Loucy (cell line): ENCODE data around the gene ELL3.
A peak's percentile ranks its signal among the peaks of the same experiment; 100 is the strongest.

Experiments
- H2AFZ ChIP-seq: fragments of 200-600 bp; sonication (generic); 2 replicates; pipeline ENCODE4 v1.6.0; 2016; ENCODE audit warnings: antibody characterized with exemption, mild to moderate bottlenecking, low read length, moderate library complexity
- H3F3A ChIP-seq: fragments of 200-600 bp; 2 replicates; pipeline ENCODE4 v1.6.0; 2016; ENCODE audit warnings: antibody characterized with exemption, low read depth, mild to moderate bottlenecking
- H3K27me3 ChIP-seq: fragments of 200-600 bp; sonication (generic); 2 replicates; pipeline ENCODE4 v1.6.1; 2014; ENCODE audit warnings: low read length, mild to moderate bottlenecking; ENCODE audit not compliant: insufficient read depth, poor library complexity, severe bottlenecking
- H3K36me3 ChIP-seq: fragments of 200-600 bp; sonication (generic); 2 replicates; pipeline ENCODE4 v1.6.1; 2016; ENCODE audit warnings: low read length; ENCODE audit not compliant: insufficient read depth
- H3K4me1 ChIP-seq: fragments of 200-600 bp; sonication (generic); 2 replicates; pipeline ENCODE4 v1.5.1; 2014; ENCODE audit warnings: low read length, mild to moderate bottlenecking; ENCODE audit not compliant: insufficient read depth, poor library complexity, severe bottlenecking
- H3K4me2 ChIP-seq: fragments of 200-600 bp; sonication (generic); 2 replicates; pipeline ENCODE4 v1.6.0; 2014; ENCODE audit warnings: antibody characterized with exemption, low read length, low read depth, mild to moderate bottlenecking; ENCODE audit not compliant: poor library complexity, severe bottlenecking
- H3K4me3 ChIP-seq: fragments of 200-600 bp; sonication (generic); 2 replicates; pipeline ENCODE4 v1.5.1; 2014; ENCODE audit warnings: low read length, mild to moderate bottlenecking, mixed read lengths; ENCODE audit not compliant: poor library complexity, severe bottlenecking
- H3K79me2 ChIP-seq: fragments of 200-600 bp; sonication (generic); 2 replicates; pipeline ENCODE4 v1.6.1; 2014; ENCODE audit warnings: low read length; ENCODE audit not compliant: insufficient read depth
- H3K9ac ChIP-seq: fragments of 200-600 bp; sonication (generic); 2 replicates; pipeline ENCODE4 v1.6.0; 2014; ENCODE audit warnings: mild to moderate bottlenecking, low read depth, low read length, moderate library complexity; ENCODE audit not compliant: poor library complexity, severe bottlenecking
- H3K9me2 ChIP-seq: fragments of 200-600 bp; sonication (generic); replicated peaks from 2 replicates; pipeline ENCODE4 v1.6.1; 2016; ENCODE audit warnings: low read depth, low read length, mixed read lengths
- H3K9me3 ChIP-seq: fragments of 200-600 bp; sonication (generic); 2 replicates; pipeline ENCODE4 v1.6.1; 2014; ENCODE audit warnings: mild to moderate bottlenecking, antibody characterized with exemption, low read length, low read depth; ENCODE audit not compliant: insufficient read depth
- H4K20me1 ChIP-seq: fragments of 200-600 bp; sonication (generic); 2 replicates; pipeline ENCODE4 v1.6.0; 2014; ENCODE audit warnings: antibody characterized with exemption, low read length, mild to moderate bottlenecking; ENCODE audit not compliant: insufficient read depth, poor library complexity, severe bottlenecking
- CTCF ChIP-seq: fragments of 200-600 bp; sonication (generic); conservative IDR thresholded peaks from 2 replicates; pipeline ENCODE4 v1.5.1; 2014; ENCODE audit warnings: mild to moderate bottlenecking, antibody characterized with exemption, low read length
- EZH2phosphoT487 ChIP-seq: fragments of 200-600 bp; IDR thresholded peaks from 2 replicates; pipeline ENCODE4 v1.6.1; 2018; ENCODE audit warnings: antibody characterized with exemption, mild to moderate bottlenecking, moderate library complexity, borderline replicate concordance

The ELL3 gene

GRCh38 chr15:43794269-43795037 lies 17.7 kb upstream of the ELL3 start:
- Histone ChIP-seq H3K4me3 (peak overlapping the region; percentile 88), H3K9me2 (no peaks in the 10 kb centered on the region), H3K36me3 (peaks cover 26% of the 10 kb centered on the region; the same call in 1 of the 2 replicates), H3K9ac (peak overlapping the region; percentile 98), H2AFZ (no peak overlapping the region), H3K4me2 (peak overlapping the region; percentile 97), H3K79me2 (peaks cover 44% of the 10 kb centered on the region), H4K20me1 (peaks cover 46% of the 10 kb centered on the region), H3F3A (peaks cover 5% of the 10 kb centered on the region; the same call in 1 of the 2 replicates), H3K9me3 (no peaks in the 10 kb centered on the region), H3K4me1 (peaks cover 42% of the 10 kb centered on the region), H3K27me3 (peaks cover 6% of the 10 kb centered on the region)
- no peak for TF ChIP-seq EZH2phosphoT487
- TF ChIP-seq CTCF: no peak

GRCh38 chr15:43793647-43794046 lies 16.9 kb upstream of the ELL3 start:
- Histone ChIP-seq H3K79me2 (peaks cover 44% of the 10 kb centered on the region), H3K4me3 (peak overlapping the region; percentile 88), H3K27me3 (peaks cover 6% of the 10 kb centered on the region), H3K9me3 (no peaks in the 10 kb centered on the region), H3K4me1 (peaks cover 38% of the 10 kb centered on the region), H3F3A (0 out of 2 replicates have a peak, but pooled peaks cover 2% of the 10 kb centered on the region), H2AFZ (no peak overlapping the region), H4K20me1 (peaks cover 46% of the 10 kb centered on the region), H3K9ac (peak overlapping the region; percentile 98), H3K36me3 (peaks cover 24% of the 10 kb centered on the region; the same call in 1 of the 2 replicates), H3K9me2 (no peaks in the 10 kb centered on the region), H3K4me2 (peak overlapping the region; percentile 97)
- TF ChIP-seq EZH2phosphoT487 (no peak), CTCF (no peak)

GRCh38 chr15:43792761-43793476 lies 16.2 kb upstream of the ELL3 start:
- H3K4me2 ChIP-seq: peak overlapping the region; percentile 97
- peaks cover 46% of the 10 kb centered on the region for H4K20me1 ChIP-seq
- peaks cover 44% of the 10 kb centered on the region for H3K79me2 ChIP-seq
- peak overlapping the region; percentile 88 for H3K4me3 ChIP-seq
- peaks cover 38% of the 10 kb centered on the region for H3K4me1 ChIP-seq
- H2AFZ ChIP-seq: no peak overlapping the region; the same call in 1 of the 2 replicates
- peak overlapping the region; percentile 98 for H3K9ac ChIP-seq
- H3K9me3 ChIP-seq: no peaks in the 10 kb centered on the region
- TF ChIP-seq CTCF (no peak), EZH2phosphoT487 (no peak)
- peaks cover 6% of the 10 kb centered on the region for H3K27me3 ChIP-seq
- no peaks in the 10 kb centered on the region for H3K9me2 ChIP-seq
- H3K36me3 ChIP-seq: peaks cover 24% of the 10 kb centered on the region; the same call in 1 of the 2 replicates
- 0 out of 2 replicates have a peak, but pooled peaks cover 2% of the 10 kb centered on the region for H3F3A ChIP-seq
